Amygdala (tissue), 56 donors: ENCODE measurements around the gene TPSB2.
"Not testable (repeated sequence)": the region's sequence is repeated elsewhere in the genome, so short reads cannot be mapped to it uniquely, and the experiment has no call there.

ENCODE experiments used
- DNase-seq, 56 donors: peaks; one replicate each; lab custom pipeline; 2025; lab: John Stamatoyannopoulos, UW

Gene TPSB2

GRCh38 chr16:1262210-1262845 is 32.3 kb upstream of the TPSB2 start:
- no peak for DNase-seq

DNA sequence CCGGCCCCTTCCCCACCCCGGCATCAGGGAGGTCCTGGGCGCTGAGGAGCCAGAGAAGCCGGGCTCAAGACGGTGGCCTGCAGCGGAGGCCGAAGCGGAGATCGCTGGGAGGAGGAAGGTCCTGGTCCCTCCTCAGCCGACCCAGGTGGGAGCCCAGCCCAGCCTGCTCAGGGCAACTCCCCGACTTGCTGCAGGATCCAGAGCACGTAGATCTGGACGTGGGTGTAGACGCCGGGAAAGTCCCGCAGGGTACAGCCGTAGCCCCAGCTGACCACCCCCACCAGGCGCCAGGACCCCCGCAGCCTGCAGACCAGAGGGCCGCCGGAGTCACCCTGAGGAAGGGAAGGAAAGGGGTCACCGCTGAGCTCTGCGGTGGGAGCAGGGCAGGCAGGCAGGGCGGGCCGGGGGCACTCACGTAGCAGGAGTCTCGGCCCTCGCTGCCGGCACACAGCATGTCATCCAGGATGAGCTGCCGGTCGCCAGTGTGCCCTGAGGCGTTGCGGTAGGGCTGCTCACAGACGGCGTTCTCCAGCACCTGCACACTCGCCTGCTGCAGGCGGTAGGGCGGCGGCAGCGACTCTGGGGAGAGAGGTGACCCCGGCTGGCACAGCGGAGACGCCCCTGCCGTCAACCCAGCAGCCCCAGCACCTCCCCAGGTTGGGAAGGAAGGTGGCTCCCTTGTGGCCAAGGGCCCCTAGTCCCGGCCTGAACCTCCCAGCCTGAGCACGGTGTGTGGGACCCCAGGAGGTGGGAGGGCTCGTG is 31.3 kb upstream of the TPSB2 start:
- DNase-seq, result no peak

DNA sequence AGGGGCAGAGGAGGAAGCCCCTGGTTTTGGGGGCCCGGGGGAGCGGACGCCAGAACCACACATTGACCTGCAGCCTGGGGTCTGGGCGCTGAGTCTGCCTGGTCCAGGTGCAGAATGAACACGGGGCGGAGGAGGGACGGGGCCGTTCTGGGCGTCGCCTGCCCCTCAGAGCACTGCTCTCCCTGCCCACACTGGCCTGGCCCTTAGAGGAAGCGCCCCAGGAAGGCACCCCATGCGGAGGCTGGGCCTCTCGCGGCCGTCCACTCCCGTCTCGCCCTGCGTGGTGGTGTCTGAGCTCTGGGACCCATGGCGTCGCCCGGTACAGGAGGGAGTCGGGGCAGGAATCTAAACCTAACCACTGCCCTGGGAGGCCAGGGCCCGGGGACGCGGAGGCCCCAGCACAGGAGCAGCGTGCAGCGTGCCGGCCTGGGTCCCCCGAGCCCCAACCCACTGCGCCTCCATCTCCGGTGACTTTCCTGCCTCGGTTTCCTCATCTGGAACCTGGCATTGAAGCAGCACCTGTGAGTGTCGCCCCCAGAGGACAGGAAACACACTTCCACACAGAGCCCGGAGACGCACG is 30.2 kb upstream of the TPSB2 start:
- DNase-seq, result no peak

DNA sequence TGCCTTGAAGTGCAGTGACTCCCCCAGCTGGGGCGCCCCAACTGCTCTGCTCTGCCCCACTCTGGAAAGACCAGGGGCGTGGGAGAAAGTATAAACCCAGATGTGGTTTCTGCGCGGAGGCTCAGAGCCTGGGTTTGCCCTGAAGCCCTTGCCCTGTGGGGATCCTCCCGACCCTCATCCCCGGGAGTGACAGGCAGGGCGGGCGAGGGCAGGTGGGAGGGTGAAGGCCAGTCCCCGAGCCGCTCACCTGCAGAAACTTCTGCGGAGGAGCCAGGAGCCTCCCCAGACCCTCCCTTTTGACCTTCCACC is 29.7 kb upstream of the TPSB2 start:
- no peak for DNase-seq

- DNase-seq, result no peak
Measured at GRCh38 chr16:1258906-1259759, 29.1 kb upstream of the TPSB2 start.

DNA sequence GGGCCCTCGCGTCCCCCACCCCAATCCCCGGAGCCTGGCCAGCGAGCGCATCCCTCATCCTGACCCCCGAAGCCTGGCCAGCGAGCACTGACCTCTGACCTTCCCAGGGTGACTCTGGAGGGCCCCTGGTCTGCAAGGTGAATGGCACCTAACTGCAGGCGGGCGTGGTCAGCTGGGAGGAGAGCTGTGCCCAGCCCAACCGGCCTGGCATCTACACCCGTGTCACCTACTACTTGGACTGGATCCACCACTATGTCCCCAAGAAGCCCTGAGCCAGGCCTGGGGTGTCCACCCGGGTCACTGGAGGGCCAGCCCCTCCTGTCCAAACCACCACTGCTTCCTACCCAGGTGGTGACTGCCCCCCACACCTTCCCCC is 28.2 kb upstream of the TPSB2 start:
- DNase-seq, result no peak

DNA sequence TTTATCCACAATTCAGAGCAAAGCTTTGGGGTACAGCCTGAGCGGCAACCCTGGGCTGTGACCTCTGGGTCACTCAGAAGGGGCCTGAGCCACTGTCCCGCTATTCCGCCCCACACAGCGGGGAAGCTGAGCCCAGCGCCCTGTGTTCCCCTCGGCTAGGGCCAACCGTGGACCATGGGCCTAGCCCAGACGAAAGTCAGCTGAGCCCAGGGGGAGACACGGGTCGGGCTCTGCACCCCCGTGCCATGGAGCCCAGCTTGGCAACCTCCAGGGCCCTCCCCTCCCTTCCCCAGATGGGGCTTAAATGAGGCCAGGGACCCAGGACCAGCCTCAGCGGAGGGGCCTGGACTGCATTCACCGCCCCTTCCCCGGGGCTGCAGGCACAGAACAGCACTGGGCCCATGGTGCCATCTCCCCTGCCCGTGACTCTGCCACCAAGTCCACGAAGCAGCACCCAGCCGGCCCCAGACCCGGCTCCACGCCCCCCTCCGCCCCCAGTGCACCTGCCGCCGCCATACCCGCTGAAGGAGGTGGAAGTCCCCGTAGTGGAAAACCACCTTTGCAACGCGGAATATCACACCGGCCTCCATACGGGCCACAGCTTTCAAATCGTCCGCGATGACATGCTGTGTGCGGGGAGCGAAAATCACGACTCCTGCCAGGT is 27.7 kb upstream of the TPSB2 start:
- DNase-seq, result no peak

DNA sequence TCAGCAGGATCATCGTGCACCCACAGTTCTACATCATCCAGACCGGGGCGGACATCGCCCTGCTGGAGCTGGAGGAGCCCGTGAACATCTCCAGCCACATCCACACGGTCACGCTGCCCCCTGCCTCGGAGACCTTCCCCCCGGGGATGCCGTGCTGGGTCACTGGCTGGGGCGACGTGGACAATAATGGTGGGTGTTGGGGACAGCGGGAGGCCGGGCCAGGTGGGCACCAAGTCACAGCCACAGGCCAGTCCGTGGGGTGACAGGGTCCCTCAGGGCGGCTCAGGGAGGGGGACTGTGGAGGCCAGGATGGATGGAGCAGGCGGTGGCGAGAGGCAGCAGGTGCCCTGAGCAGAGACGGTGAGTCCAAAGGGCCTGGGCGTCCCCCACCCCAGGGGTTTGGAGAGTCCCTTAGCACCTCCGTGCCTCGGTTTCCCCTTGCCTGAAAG is 26.9 kb upstream of the TPSB2 start:
- DNase-seq, result no peak

GRCh38 chr16:1256296-1256873 is 26.4 kb upstream of the TPSB2 start:
- DNase-seq, result not testable (repeated sequence)

- DNase-seq, result not testable (repeated sequence)
Measured at GRCh38 chr16:1255276-1256122, 25.5 kb upstream of the TPSB2 start, which contains the start of gene TPSD1. TPSD1 (plus strand) TSS chr16:1256069; CDS start chr16:1256281, 212 bp downstream.

GRCh38 chr16:1254821-1255220 is 24.8 kb upstream of the TPSB2 start:
- not testable (repeated sequence) for DNase-seq

DNA sequence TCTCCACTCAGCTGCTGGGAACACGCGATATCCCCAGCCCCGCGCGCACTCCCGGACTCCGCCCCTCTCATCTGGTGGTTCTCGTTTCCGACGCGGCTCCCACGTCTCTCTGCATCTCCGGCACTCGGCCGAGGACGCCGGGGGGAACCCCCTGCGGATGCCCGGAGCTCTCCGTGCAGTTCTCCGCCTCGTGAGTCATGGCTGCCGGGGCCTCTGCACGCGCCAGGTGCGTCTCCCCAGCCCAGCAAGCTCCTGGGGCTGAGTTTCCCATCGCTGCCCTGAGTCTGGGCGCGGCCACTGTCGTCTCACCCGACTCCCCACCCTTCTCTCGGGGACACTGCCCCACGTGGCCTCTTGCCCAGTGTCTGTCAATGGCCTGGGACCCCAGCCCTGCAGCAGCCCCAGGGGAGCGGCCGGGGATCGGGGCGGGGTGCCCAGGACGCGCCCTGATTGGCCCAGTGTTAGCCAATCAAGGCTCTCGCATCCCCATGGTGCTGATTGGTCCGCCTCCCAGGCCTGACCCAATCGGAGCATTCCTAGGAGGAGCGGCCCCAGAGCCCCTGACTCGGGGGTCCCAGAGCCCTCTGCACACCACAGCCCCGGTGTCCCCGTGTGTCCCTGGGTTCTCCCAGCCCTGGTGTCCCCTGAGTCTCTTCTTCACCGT is 23.8 kb upstream of the TPSB2 start:
- DNase-seq, result not testable (repeated sequence)

DNA sequence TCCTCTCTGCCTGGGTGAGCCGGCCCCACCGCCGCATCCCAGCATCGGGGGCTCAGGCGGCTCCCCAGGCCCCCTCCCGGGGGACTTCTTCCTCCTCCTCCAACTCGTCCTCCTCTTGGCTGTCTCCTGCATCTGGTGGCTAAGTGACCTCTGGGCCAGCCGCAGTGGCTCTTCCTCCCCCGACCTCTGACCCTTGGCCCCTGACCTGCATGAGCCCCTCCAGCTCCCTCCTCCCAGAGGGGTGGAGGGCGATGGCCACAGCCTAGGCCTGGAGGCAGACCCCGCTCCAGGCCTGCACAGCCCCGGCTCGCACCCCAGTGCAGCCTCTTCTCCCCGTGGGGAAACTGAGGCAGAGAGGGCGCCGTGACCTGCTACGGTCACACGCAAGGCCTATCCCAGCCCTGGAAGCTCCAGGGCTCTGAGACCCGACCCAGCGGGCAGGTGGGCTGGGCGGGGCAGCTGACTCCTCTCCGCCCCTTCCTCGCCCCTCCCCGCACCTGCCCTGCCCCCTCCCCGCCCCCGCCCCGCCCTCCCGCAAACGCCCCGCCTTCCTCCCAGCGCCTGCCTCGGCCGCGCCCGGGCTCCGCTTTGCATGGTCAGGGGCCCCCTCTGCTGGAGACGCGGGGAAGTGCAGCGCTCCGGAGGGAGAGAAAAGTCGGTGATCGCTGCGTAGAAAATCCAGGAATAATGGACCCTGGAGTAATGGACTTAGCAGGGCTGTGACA is 19.2 kb upstream of the TPSB2 start:
- not testable (repeated sequence) for DNase-seq

GRCh38 chr16:1247903-1248537 is 18.0 kb upstream of the TPSB2 start:
- not testable (repeated sequence) for DNase-seq

DNA sequence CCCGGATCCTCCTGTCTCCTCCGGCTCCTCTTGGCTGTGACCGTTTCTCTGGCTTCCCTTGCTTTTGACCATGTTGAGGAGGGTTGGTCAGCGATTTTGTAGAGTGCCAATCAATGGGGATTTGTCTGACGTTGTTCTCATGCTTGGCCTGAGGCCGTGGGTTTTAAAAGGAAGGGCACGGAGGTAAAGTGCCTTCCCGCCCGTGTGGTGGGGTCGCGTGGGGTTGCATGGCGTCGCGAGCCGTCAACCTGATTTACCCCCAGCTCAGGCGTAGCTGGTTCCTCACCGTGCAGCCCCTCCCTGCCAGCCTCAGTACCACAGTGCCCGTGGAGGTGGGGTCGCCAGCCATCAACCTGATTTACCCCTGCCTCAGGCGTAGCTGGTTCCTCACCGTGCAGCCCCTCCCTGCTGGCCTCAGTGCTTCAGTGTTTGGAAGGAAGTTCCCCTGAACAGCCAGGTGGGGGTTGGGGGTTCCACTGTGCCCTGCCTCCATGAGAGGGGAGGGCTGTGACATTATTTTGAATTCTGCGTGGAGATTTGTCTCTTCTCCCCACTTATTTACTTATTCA is 15.6 kb upstream of the TPSB2 start:
- DNase-seq, result no peak

DNA sequence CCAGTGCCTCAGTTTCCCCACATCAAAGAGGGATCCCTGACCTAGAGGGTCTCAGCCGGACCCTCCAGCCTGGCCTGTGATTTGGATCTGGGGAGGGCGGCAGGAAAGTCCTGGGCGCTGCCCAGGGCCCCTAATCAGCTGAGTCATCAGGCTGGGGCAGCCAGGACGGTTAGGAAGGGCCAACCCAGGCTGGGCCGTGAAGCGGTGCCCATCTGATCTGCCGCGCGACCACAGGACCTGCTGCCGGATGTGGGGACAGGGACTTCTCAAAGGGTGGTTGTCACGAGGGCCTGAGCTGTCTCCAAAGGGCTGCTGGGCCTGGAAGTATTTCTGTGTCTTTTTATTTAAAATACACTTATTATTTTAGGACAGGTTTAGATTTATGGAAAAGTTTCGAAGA is 14.9 kb upstream of the TPSB2 start:
- no peak for DNase-seq
